GM19438 (cell line): Measurements from ENCODE around the gene SMARCC2.
"Not testable (repeated sequence)": the region's sequence is repeated elsewhere in the genome, so short reads cannot be mapped to it uniquely, and the experiment has no call there.

ENCODE experiments used
- ATAC-seq: cut with Tn5 transposase; IDR thresholded peaks from one replicate; pipeline ENCODE4 v1.9.1; 2021; ENCODE audit warnings: low read depth; ENCODE audit not compliant: unreplicated experiment

The SMARCC2 gene

GRCh38 chr12:56127485-56127887 lies 61.8 kb downstream of the SMARCC2 start:
- ATAC-seq, result no peak

- no peak for ATAC-seq
Measured at GRCh38 chr12:56126732-56127239, 62.5 kb downstream of the SMARCC2 start.

GRCh38 chr12:56124133-56124532 lies 65.2 kb downstream of the SMARCC2 start:
- ATAC-seq, result no peak

- no peak for ATAC-seq
Measured at GRCh38 chr12:56122637-56123036, 66.6 kb downstream of the SMARCC2 start.

- no peak for ATAC-seq
Measured at GRCh38 chr12:56121204-56121870, 67.9 kb downstream of the SMARCC2 start.

- no peak for ATAC-seq
Measured at GRCh38 chr12:56120158-56120846, 69.0 kb downstream of the SMARCC2 start.

- no peak for ATAC-seq
Measured at GRCh38 chr12:56119361-56119796, 69.9 kb downstream of the SMARCC2 start.

GRCh38 chr12:56118688-56119357 lies 70.5 kb downstream of the SMARCC2 start:
- no peak for ATAC-seq

- peak; percentile 82 for ATAC-seq
Measured at GRCh38 chr12:56117778-56118687, 71.2 kb downstream of the SMARCC2 start, which contains the start of gene ZC3H10. ZC3H10 (plus strand) TSS chr12:56118266; CDS start chr12:56120563, 2,297 bp downstream.

- not testable (repeated sequence) for ATAC-seq
Measured at GRCh38 chr12:56117082-56117706, 72.1 kb downstream of the SMARCC2 start.

GRCh38 chr12:56116267-56117081 lies 72.8 kb downstream of the SMARCC2 start, which contains the start of gene RPL41:
RPL41 (plus strand) TSS chr12:56116633.
- ATAC-seq, result peak; percentile 37

- no peak for ATAC-seq
Measured at GRCh38 chr12:56115329-56115728, 74.0 kb downstream of the SMARCC2 start.

- no peak for ATAC-seq
Measured at GRCh38 chr12:56114084-56114483, 75.2 kb downstream of the SMARCC2 start.
